Gastroesophageal sphincter (tissue), 3 donors: ENCODE results near the gene TGFBI.

Experiments
- CTCF ChIP-seq, 4 experiments: fragments of 200-600 bp in 2 of 4; fragments of 450-650 bp in 2 of 4; sonication (generic) in 1 of 4; IDR thresholded peaks; one replicate each; pipeline ENCODE4 v1.5.1; 2017 to 2019; ENCODE audit warnings: antibody characterized with exemption in 4 of 4, mild to moderate bottlenecking in 2 of 4, moderate library complexity in 2 of 4
- EP300 ChIP-seq: sonication (generic); formaldehyde crosslinking; IDR thresholded peaks from one replicate; pipeline ENCODE4 v1.6.1; 2017; ENCODE audit warnings: antibody characterized with exemption, mild to moderate bottlenecking
- POLR2A ChIP-seq, 2 donors: fragments of 450-650 bp; IDR thresholded peaks; one replicate each; pipeline ENCODE4 v1.6.1; 2017; ENCODE audit warnings: antibody characterized with exemption in 2 of 2, mild to moderate bottlenecking in 2 of 2, moderate library complexity in 1 of 2

GRCh38 chr5:136109453-136110135 is 80.8 kb downstream of the TGFBI start:
- no peak for TF ChIP-seq CTCF (IDR thresholded peaks at IDR 0.05)
- TF ChIP-seq EP300 = no peak
- TF ChIP-seq POLR2A (IDR thresholded peaks at IDR 0.05) = no peak
